NB4 (cell line): ENCODE measurements around the gene HOMER2.
"Not testable (repeated sequence)": the region's sequence is repeated elsewhere in the genome, so short reads cannot be mapped to it uniquely, and the experiment has no call there.

Experiments used
- DNase-seq: peaks from one replicate; pipeline ENCODE4 v3.0.0; 2010; ENCODE audit warnings: low read depth
- H3K4me3 ChIP-seq: one replicate; pipeline ENCODE4 v1.5.1; 2011; ENCODE audit warnings: mild to moderate bottlenecking, low read depth, low read length, moderate library complexity
- MYC ChIP-seq: IDR thresholded peaks from 2 replicates; pipeline ENCODE4 v1.6.1; 2011; ENCODE audit warnings: low read depth, low read length
- POLR2A ChIP-seq: IDR thresholded peaks from 2 replicates; pipeline ENCODE4 v1.6.1; 2011; ENCODE audit warnings: mild to moderate bottlenecking; ENCODE audit not compliant: insufficient read length; ENCODE audit errors: extremely low read depth
- TF ChIP-seq, protein P1 (sequence below): IDR thresholded peaks from 2 replicates; pipeline ENCODE4 v1.6.1; 2011; ENCODE audit warnings: low read depth, low read length
- TF ChIP-seq, protein P2 (sequence below): IDR thresholded peaks from one replicate; pipeline ENCODE4 v1.5.1; 2012; ENCODE audit warnings: low read depth, low read length

The HOMER2 gene

DNA sequence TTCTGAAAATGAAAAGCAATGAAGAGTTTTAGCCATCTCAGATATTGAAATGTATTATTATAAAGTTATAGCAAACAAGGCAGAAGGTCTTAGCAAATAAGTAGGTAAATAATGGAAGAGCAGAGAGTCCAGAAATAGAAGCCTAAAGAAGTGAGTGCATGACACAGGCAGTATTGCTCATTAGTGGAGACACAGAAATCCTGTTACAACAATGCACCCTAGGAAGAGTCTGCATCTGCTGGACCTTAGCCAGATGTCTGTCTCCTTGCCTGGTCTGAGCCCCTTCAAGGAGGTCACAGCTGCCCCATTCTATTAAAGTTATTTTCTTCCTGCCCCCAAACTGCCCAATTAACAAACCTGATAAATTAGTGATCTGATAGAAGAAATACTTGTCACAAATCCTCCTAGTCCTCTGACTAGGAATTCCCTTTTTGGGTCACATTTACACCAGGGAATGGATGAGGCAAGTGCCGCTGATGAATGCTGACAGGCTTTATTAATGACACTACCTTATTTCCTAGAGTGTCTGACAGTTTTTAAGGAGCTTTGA, 51.9 kb downstream of the HOMER2 start:
- no peak for DNase-seq
- TF ChIP-seq, protein P1, sequence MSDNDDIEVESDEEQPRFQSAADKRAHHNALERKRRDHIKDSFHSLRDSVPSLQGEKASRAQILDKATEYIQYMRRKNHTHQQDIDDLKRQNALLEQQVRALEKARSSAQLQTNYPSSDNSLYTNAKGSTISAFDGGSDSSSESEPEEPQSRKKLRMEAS = no peak
- TF ChIP-seq, protein P2, sequence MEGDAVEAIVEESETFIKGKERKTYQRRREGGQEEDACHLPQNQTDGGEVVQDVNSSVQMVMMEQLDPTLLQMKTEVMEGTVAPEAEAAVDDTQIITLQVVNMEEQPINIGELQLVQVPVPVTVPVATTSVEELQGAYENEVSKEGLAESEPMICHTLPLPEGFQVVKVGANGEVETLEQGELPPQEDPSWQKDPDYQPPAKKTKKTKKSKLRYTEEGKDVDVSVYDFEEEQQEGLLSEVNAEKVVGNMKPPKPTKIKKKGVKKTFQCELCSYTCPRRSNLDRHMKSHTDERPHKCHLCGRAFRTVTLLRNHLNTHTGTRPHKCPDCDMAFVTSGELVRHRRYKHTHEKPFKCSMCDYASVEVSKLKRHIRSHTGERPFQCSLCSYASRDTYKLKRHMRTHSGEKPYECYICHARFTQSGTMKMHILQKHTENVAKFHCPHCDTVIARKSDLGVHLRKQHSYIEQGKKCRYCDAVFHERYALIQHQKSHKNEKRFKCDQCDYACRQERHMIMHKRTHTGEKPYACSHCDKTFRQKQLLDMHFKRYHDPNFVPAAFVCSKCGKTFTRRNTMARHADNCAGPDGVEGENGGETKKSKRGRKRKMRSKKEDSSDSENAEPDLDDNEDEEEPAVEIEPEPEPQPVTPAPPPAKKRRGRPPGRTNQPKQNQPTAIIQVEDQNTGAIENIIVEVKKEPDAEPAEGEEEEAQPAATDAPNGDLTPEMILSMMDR = no peak
- TF ChIP-seq MYC (no peak), POLR2A (no peak)

DNA sequence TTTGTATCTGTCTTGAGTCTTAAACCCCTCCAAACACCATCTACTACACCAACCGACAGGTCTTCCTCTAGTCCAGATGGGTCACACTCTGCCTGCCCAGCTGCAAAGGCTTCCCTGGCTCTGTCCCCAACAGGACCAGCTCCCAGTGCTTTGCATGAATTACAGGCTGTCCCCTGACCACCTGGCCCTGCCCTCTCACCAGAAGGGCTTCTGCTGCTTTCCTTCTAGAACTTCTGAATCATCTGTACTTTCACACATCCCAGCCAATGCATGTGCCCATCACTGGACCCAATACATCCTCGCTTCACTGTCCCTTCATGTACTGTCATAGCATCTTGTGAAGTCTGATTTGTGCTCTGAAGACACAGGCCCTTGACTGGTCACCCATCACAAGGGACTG, 53.6 kb downstream of the HOMER2 start:
- no peak overlapping the region for H3K4me3 ChIP-seq
- TF ChIP-seq POLR2A (no peak), MYC (no peak)
- TF ChIP-seq, protein P1 = no peak
- TF ChIP-seq, protein P2 = no peak
- DNase-seq = no peak

More for the DNA sequence above, 51.9 kb downstream of the HOMER2 start:
- no peak overlapping the region for H3K4me3 ChIP-seq

DNA sequence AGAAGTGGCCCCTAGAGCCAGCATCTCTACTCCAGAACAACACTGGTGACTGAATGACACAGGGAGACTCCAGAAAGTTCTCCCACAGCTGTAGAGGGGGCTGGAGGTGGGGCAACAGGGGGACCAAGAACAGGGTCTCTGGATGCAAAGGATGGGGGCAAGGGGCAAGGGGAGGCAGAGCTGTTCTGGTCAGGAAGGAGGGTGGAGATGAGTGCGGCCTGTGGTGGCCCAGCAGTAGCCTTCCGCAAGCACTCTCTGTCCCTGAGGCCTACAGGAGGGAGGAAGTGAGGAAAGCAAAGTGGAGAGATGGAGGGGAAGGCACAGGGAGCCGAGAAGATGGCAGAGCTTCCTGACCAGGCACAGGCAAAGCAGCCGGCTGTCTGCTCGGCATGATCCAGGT, 56.5 kb downstream of the HOMER2 start:
- no peak for DNase-seq

DNA sequence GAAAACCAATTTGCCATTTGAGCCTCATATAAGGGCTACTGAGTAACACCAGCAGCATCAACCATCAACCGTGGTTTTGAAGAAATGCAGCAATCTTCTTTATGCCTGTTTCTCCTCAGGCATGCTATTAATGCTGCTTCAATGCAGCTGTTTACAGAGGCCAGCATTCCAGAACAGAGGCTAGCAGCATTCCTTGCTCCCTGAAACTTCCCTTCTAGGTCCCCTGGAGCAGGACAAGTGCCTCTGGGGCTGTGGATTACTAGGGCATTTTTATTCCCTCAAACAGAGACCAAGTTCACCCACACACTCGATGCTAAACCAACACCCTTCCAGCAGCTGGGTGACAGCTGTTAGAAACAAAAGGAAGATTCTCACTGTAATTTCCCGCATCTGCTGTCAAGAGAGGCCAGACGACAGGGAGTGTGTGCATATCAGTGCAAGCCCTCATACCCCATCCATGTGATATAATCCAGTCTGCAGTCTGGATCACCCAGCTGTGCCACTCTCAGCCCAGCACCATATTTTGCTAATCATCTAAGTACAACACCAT, 57.5 kb downstream of the HOMER2 start:
- no peak for DNase-seq
- TF ChIP-seq, protein P1 = no peak
- no peak for TF ChIP-seq POLR2A
- TF ChIP-seq MYC = no peak
- TF ChIP-seq, protein P2 = no peak
- H3K4me3 ChIP-seq = no peak overlapping the region

More for the DNA sequence above, 56.5 kb downstream of the HOMER2 start:
- TF ChIP-seq, protein P2 = no peak
- TF ChIP-seq, protein P1 = no peak
- TF ChIP-seq POLR2A (no peak), MYC (no peak)
- H3K4me3 ChIP-seq = no peak overlapping the region

DNA sequence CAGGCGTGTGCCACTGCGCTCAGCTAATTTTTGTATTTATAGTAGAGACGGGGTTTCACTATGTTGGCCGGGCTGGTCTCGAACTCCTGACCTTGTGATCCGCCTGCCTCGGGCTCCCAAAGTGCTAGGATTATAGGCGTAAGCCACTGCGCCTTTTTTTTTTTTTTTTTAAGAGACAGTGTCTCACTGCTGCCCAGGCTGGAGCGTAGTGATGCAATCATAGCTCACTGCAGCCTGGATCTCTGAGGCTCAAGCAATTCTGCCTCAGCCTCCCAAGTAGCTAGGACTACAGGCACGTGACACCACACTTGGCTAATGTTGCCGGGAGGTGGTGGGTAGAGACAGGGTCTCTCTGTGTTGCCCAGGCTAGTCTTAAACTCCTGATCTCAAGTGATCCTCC, 59.0 kb downstream of the HOMER2 start:
- H3K4me3 ChIP-seq, DNase-seq: not testable (repeated sequence)

DNA sequence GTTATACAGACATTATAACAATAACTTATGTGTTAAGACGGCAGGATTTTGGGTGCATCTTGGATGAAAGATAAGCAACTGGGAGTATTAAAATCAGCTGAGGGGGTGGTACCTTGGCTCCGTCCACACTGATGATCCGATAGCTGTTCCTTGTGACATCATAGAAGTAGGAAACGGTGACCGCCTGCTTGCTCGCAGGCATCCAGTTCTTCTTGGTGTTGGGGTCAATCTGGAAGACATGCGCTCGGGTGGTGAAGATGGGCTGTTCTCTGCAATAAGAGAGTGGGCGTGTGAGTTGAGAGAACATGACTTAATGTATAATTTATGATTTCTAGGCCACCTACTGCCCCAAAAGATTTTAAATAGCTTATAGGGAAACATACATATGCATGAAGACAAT, 59.9 kb downstream of the HOMER2 start:
- TF ChIP-seq, protein P2 = no peak
- no peak for TF ChIP-seq MYC
- TF ChIP-seq POLR2A = no peak
- TF ChIP-seq, protein P1 = no peak
- H3K4me3 ChIP-seq = no peak overlapping the region
- no peak for DNase-seq
